ENCODE data around the gene EDRF1. TPM values are rescaled to one million over a fixed set of nuclear protein-coding genes. Genes with fewer than 3 reads are reported as not detected.

The EDRF1 gene
- total and polyA plus RNA-seq, 2 experiments from 2014 or later: 10.1 to 28.9 TPM

GRCh38 chr10:125801574-125801973 lies 82.1 kb downstream of the EDRF1 start:
- Histone ChIP-seq H3K27me3 (no peaks in the 10 kb centered on the region), H3K4me3 (no peak overlapping the region), H3K4me2 (no peak overlapping the region), H3K9me2 (replicated peaks; ENCODE audit: insufficient read depth) (no peaks in the 10 kb centered on the region), H2AFZ (no peak overlapping the region), H3K27ac (no peak overlapping the region), H3K36me3 (replicated peaks; ENCODE audit: insufficient read depth, low read depth) (no peaks in the 10 kb centered on the region), H3K79me2 (no peaks in the 10 kb centered on the region), H4K20me1 (ENCODE audit: insufficient read depth, poor library complexity, severe bottlenecking) (no peaks in the 10 kb centered on the region), H3K4me1 (ENCODE audit: insufficient read depth) (peaks cover 4% of the 10 kb centered on the region), H3K9me3 (ENCODE audit: low read depth) (no peaks in the 10 kb centered on the region)
- TF ChIP-seq EZH2 (IDR thresholded peaks at IDR 0.05; ENCODE audit: borderline replicate concordance) (no peak), EZH2phosphoT487 (IDR thresholded peaks at IDR 0.05; ENCODE audit: low read depth, severe bottlenecking, unreplicated experiment) (no peak)
- TF ChIP-seq, protein P1, sequence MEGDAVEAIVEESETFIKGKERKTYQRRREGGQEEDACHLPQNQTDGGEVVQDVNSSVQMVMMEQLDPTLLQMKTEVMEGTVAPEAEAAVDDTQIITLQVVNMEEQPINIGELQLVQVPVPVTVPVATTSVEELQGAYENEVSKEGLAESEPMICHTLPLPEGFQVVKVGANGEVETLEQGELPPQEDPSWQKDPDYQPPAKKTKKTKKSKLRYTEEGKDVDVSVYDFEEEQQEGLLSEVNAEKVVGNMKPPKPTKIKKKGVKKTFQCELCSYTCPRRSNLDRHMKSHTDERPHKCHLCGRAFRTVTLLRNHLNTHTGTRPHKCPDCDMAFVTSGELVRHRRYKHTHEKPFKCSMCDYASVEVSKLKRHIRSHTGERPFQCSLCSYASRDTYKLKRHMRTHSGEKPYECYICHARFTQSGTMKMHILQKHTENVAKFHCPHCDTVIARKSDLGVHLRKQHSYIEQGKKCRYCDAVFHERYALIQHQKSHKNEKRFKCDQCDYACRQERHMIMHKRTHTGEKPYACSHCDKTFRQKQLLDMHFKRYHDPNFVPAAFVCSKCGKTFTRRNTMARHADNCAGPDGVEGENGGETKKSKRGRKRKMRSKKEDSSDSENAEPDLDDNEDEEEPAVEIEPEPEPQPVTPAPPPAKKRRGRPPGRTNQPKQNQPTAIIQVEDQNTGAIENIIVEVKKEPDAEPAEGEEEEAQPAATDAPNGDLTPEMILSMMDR (IDR thresholded peaks at IDR 0.05; ENCODE audit: poor library complexity): no peak
- WGBS (ENCODE audit: low lambda C conversion rate, missing lambda C conversion rate): 74% methylated on average over 1 of the region's 1 CpG
- no peak for DNase-seq (ENCODE audit: low spot score)

DNA sequence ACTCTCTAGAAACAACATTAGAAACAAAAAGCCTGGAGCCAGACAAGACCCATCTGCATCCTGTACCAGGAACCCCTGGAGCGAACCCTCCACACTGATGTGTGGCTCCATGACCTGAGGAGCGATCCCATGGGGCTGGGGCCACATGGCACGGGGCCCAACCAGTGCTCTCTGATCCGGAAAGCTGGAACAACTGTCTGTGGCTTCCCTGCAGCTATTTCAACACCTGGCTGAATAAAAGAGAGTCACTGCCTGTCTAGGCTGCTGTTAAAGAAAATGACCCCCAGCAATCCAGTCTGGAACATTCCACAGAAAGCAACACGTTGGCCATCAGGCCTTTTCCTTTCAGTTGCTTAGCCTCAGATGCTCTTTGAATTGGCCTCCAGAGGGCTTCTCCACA lies 82.6 kb downstream of the EDRF1 start:
- Histone ChIP-seq H3K4me3 (no peak overlapping the region), H3K27ac (no peak overlapping the region), H3K4me1 (ENCODE audit: insufficient read depth) (peaks cover 4% of the 10 kb centered on the region), H3K9me3 (ENCODE audit: low read depth) (no peaks in the 10 kb centered on the region), H3K27me3 (no peaks in the 10 kb centered on the region), H3K79me2 (no peaks in the 10 kb centered on the region), H4K20me1 (ENCODE audit: insufficient read depth, poor library complexity, severe bottlenecking) (no peaks in the 10 kb centered on the region), H3K4me2 (no peak overlapping the region), H2AFZ (no peak overlapping the region), H3K9me2 (replicated peaks; ENCODE audit: insufficient read depth) (no peaks in the 10 kb centered on the region), H3K36me3 (replicated peaks; ENCODE audit: insufficient read depth, low read depth) (no peaks in the 10 kb centered on the region)
- WGBS (ENCODE audit: low lambda C conversion rate, missing lambda C conversion rate): 90% methylated on average over 5 of the region's 5 CpGs
- DNase-seq (ENCODE audit: low spot score): no peak
- TF ChIP-seq EZH2 (IDR thresholded peaks at IDR 0.05; ENCODE audit: borderline replicate concordance): no peak
- TF ChIP-seq, protein P1 (IDR thresholded peaks at IDR 0.05; ENCODE audit: poor library complexity): no peak
- TF ChIP-seq EZH2phosphoT487 (IDR thresholded peaks at IDR 0.05; ENCODE audit: low read depth, severe bottlenecking, unreplicated experiment): no peak

DNA sequence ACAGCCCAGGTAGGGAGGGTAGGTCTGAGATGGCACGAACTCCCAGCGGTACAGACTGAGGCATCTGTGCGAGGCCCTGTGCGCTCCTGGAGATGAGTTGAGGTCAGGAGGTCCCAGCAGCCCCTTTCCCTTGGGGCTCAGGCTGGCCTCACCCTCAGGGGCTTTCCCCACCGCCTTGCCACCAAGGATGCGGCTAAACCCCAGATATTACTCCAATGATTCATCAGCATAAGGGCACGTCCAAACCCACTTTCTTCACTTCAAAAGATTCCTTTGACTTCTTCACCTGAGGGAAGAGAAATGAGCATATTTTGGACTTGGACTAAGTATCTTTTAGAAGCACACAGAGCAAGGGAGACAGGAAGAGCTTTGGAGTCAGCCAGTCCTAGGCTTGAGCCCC lies 83.2 kb downstream of the EDRF1 start:
- Histone ChIP-seq H3K36me3 (replicated peaks; ENCODE audit: insufficient read depth, low read depth) (no peaks in the 10 kb centered on the region), H3K9me2 (replicated peaks; ENCODE audit: insufficient read depth) (no peaks in the 10 kb centered on the region), H3K27me3 (no peaks in the 10 kb centered on the region), H3K27ac (no peak overlapping the region), H3K4me2 (no peak overlapping the region), H3K79me2 (no peaks in the 10 kb centered on the region), H2AFZ (no peak overlapping the region), H4K20me1 (ENCODE audit: insufficient read depth, poor library complexity, severe bottlenecking) (no peaks in the 10 kb centered on the region), H3K9me3 (ENCODE audit: low read depth) (no peaks in the 10 kb centered on the region), H3K4me3 (no peak overlapping the region), H3K4me1 (ENCODE audit: insufficient read depth) (peaks cover 4% of the 10 kb centered on the region)
- no peak for DNase-seq (ENCODE audit: low spot score)
- 93% methylated on average over 7 of the region's 7 CpGs for WGBS (ENCODE audit: low lambda C conversion rate, missing lambda C conversion rate)
- TF ChIP-seq EZH2phosphoT487 (IDR thresholded peaks at IDR 0.05; ENCODE audit: low read depth, severe bottlenecking, unreplicated experiment): no peak
- no peak for TF ChIP-seq EZH2 (IDR thresholded peaks at IDR 0.05; ENCODE audit: borderline replicate concordance)
- TF ChIP-seq, protein P1 (IDR thresholded peaks at IDR 0.05; ENCODE audit: poor library complexity): no peak

GRCh38 chr10:125808047-125808446 lies 88.5 kb downstream of the EDRF1 start:
- Histone ChIP-seq H3K36me3 (replicated peaks; ENCODE audit: insufficient read depth, low read depth) (no peaks in the 10 kb centered on the region), H2AFZ (no peak overlapping the region), H3K4me1 (ENCODE audit: insufficient read depth) (no peaks in the 10 kb centered on the region), H3K9me2 (replicated peaks; ENCODE audit: insufficient read depth) (no peaks in the 10 kb centered on the region), H3K4me2 (no peak overlapping the region), H4K20me1 (ENCODE audit: insufficient read depth, poor library complexity, severe bottlenecking) (no peaks in the 10 kb centered on the region), H3K9me3 (ENCODE audit: low read depth) (no peaks in the 10 kb centered on the region), H3K27ac (no peak overlapping the region), H3K4me3 (no peak overlapping the region), H3K79me2 (no peaks in the 10 kb centered on the region), H3K27me3 (no peaks in the 10 kb centered on the region)
- no peak for DNase-seq (ENCODE audit: low spot score)
- 94% methylated on average over 1 of the region's 1 CpG for WGBS (ENCODE audit: low lambda C conversion rate, missing lambda C conversion rate)
- TF ChIP-seq EZH2 (IDR thresholded peaks at IDR 0.05; ENCODE audit: borderline replicate concordance) (no peak), EZH2phosphoT487 (IDR thresholded peaks at IDR 0.05; ENCODE audit: low read depth, severe bottlenecking, unreplicated experiment) (no peak)
- TF ChIP-seq, protein P1 (IDR thresholded peaks at IDR 0.05; ENCODE audit: poor library complexity): no peak

All from hepatocyte (in vitro differentiated cells).